Measurements from ENCODE around the gene MARK2.

The MARK2 gene

GRCh38 chr11:63882555-63883242, 43.8 kb downstream of the MARK2 start:
- DNase-seq (ENCODE audit: low spot score), result no peak

DNA sequence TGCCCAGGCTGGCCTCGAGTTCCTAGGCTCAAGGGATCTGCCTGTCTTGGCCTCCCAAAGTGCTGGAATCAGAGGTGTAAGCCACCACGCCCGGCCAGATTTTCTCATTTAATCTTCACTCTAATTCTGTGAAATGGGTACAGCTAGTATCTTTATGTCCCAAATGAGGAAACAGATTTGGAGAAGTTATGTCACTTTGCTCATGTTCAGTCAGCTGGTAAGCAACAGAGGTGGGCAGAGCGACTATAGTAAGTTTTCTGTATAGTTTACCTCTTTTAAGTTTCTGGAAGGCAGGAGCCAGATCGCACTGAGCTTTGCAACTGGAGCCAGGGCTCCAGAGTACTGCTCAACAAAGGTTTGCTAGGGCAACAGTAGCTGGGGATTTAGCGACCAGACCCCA, 44.9 kb downstream of the MARK2 start:
- DNase-seq (ENCODE audit: low spot score), result no peak

GRCh38 chr11:63884196-63884932, 45.5 kb downstream of the MARK2 start:
- no peak for DNase-seq (ENCODE audit: low spot score)

DNA sequence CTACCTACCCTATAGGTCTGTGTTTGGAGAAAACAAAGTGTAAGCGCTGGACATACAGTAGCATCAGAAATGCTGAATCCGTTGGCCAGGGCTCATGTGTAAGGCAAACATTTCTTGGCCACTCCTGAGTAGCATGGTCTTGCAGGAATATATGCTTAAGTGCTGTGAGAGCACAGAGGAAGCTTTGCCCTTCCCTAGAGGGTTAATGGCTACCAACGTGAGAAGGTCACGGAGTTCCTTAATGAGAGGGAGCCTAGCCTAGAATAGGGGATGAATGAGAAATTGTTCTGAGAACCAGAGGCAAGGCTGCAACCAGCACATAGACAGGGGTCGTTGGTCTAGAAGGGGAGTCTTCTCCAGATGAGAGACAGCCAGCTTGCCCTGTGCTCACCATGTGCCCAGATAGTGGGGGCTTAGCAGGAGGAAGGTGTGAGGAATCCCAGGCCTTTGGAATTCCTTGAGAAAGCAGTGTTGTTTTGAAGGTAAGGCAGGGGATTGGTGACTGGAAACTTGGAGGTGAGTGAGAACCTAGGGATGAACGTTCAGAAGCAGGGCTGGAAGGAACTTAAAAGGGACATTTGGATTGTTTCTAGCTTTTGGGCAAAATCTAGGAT, 48.6 kb downstream of the MARK2 start:
- DNase-seq (ENCODE audit: low spot score), result no peak

DNA sequence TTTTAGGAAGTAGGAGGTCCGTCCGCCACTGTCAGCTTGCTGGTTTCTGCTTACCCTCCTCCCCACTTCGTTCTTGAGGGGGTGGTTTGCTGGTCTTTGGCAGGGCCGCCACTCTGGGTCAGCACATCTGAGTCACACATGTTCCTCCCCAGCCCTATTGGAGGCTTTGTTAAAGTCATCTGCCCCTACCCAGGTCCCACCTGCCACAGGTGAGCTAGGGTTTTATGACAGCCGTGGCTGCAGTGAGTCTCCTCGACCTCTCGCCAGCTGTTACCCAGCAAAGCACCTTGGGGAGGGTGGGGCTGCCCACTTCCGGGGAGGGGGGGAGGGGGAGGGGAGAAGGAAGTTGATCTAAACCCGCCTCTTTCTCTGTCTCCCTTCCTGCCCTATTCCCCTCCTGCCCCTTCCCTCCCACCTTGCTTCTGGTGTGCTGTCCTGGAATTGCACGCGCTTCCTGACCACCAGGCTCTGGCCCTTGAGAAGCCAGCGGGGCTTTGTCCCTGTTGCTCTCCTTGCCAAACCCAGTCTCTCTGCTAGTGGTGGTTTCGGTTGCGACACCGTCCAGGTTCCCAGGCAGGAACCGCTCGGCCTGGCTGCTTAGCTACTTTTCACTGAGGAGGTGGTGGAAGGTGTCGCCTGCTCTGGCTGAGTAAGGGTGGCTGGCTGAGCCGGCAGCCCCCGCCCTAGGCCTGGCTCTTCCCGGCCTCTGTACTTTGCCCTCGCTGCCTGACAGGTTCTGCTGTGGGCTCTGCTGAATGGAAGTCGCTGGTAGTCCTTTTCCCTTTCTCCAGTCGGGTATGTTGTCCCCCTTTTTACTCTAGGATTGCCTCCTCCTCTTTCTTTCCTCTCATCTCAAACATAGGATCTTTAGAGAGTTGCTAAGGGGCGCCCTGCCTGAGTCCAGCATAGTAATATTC, 49.5 kb downstream of the MARK2 start:
- peak; percentile 79 for DNase-seq (ENCODE audit: low spot score)

GRCh38 chr11:63889344-63889743, 50.4 kb downstream of the MARK2 start:
- DNase-seq (ENCODE audit: low spot score), result no peak

- DNase-seq (ENCODE audit: low spot score), result no peak
Measured at GRCh38 chr11:63890368-63890767, 51.5 kb downstream of the MARK2 start.

GRCh38 chr11:63892228-63892627, 53.3 kb downstream of the MARK2 start:
- no peak for DNase-seq (ENCODE audit: low spot score)

- DNase-seq (ENCODE audit: low spot score), result no peak
Measured at GRCh38 chr11:63893355-63893754, 54.4 kb downstream of the MARK2 start.

GRCh38 chr11:63896071-63896470, 57.2 kb downstream of the MARK2 start:
- no peak for DNase-seq (ENCODE audit: low spot score)

GRCh38 chr11:63897459-63898146, 58.7 kb downstream of the MARK2 start:
- no peak for DNase-seq (ENCODE audit: low spot score)

DNA sequence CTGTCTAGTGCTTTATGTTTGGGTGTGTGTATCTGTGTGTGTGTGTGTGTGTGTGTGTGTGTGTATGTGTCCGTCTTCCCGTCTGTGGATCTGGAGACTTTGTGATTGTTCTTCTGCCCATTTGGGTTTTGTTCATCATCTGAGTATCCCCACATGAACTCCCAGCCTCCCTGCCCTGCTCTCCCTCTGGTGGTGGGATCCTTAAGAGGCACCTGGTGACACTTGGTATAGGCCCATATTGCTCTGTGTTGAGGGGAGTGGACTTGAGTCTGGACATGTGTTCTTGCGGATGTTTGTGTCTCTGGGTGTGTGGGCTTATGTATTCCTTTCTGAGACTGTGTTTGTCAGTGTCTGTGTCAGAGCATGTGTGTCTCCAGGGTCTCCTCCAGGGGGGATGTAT, 62.8 kb downstream of the MARK2 start:
- DNase-seq (ENCODE audit: low spot score), result no peak

GRCh38 chr11:63903884-63904283, 65.0 kb downstream of the MARK2 start:
- DNase-seq (ENCODE audit: low spot score), result no peak

DNA sequence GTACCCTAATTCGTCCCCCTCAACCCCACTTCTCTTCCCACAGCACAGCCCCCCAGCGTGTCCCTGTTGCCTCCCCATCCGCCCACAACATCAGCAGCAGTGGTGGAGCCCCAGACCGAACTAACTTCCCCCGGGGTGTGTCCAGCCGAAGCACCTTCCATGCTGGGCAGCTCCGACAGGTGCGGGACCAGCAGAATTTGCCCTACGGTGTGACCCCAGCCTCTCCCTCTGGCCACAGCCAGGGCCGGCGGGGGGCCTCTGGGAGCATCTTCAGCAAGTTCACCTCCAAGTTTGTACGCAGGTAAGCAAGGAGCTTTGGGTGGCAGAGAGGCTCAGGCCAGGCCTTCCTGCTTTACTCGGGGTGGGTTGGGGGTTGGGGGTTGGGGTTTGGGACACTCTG, 65.8 kb downstream of the MARK2 start:
- DNase-seq (ENCODE audit: low spot score), result no peak

GRCh38 chr11:63905179-63905578, 66.3 kb downstream of the MARK2 start:
- DNase-seq (ENCODE audit: low spot score), result no peak

GRCh38 chr11:63906087-63906486, 67.2 kb downstream of the MARK2 start:
- no peak for DNase-seq (ENCODE audit: low spot score)

GRCh38 chr11:63906585-63906984, 67.7 kb downstream of the MARK2 start:
- no peak for DNase-seq (ENCODE audit: low spot score)

DNA sequence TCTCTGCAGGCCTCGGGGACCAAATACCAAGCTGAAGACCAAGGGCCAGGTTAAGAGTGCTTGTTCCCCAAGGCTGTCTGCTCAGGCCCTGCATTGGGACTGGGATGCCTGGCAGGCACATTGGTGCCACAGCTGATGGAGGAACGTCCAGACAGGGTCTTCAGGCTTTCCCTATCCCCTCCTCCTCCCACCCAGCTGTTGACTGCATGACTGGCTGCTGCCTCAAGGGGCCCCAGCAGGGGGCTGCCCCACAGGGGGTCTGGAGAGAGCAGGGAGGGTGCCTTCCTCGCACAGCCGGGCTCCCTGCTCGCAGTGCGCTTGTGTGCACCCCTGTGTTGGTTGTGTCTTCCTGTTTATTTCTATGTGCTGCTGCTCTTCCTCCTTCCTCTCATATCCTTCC, 68.2 kb downstream of the MARK2 start:
- no peak for DNase-seq (ENCODE audit: low spot score)

DNA sequence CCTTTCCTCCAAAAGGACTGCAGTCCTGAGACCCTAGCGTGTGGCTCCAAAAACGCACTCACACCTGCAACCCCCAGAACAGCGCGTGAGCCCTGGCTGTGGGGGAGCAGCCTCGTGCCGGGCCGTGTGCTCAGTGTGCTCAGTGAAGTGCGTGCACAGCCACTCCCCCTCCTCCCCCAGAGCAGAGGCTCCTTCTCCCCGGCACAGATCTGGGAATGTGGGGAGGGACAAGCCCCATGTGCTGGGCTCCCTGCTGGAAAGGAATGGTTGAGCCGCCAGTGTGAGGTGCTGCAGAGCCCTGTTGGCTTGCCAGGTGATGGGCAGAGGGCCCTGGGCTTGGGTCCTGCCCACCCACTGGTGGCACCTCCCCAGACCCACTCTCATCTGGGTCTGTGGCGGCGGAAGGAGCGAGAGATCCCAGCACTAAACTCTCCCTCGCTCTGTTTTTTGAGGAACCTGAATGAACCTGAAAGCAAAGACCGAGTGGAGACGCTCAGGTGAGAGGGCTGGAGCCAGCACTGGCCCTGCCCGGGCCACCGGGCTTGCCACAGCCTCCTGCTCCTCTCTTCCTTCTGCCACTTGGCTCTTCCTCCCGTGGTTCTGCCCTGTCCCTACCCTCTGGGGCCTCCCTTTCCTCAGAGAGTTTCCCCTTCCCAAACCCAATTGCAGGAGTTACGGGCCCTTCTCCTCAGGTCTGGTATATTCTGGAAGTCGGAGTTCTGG, 69.1 kb downstream of the MARK2 start:
- DNase-seq (ENCODE audit: low spot score), result no peak

DNA sequence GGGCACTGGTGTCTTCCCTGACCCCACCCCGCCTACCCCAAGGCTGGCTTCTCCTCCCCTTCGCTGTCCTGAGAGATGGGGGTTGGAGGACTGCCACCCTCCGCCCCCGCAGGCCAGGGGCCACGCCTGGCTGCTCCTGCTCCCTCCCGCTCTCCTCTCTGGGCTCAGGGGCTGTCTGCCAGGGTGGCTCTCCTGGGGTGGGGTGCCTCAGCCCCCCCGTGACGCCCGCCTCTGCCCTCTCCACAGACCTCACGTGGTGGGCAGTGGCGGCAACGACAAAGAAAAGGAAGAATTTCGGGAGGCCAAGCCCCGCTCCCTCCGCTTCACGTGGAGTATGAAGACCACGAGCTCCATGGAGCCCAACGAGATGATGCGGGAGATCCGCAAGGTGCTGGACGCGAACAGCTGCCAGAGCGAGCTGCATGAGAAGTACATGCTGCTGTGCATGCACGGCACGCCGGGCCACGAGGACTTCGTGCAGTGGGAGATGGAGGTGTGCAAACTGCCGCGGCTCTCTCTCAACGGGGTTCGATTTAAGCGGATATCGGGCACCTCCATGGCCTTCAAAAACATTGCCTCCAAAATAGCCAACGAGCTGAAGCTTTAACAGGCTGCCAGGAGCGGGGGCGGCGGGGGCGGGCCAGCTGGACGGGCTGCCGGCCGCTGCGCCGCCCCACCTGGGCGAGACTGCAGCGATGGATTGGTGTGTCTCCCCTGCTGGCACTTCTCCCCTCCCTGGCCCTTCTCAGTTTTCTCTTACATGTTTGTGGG, 69.9 kb downstream of the MARK2 start:
- no peak for DNase-seq (ENCODE audit: low spot score)

All from LoVo (cell line).